OCI-M2 (cell line): ENCODE results near the gene TIGAR.

Experiments
- DNase-seq: peaks from one replicate; lab custom pipeline; 2025; ENCODE audit not compliant: unreplicated experiment; lab: John Stamatoyannopoulos, UW

TIGAR gene

DNA sequence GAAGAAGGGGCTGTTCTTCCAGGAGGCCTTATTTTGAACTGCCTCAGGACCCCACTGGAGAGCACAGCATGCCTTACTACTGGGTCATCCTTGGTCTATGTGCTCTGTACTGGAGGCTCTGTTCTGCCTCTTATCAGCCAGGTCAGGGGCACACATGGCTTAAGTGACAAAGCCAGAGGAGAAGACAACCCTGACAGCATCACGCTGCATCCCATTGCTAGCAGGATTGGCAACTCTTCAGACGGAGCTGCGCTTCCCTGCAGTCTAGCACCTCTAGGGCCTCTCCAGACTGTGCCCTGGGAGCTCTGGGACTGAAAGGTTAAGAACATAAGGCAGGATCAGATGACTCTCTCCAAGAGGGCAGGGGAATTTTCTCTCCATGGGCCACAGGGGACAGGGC is 17.3 kb upstream of the TIGAR start:
- DNase-seq = no peak

DNA sequence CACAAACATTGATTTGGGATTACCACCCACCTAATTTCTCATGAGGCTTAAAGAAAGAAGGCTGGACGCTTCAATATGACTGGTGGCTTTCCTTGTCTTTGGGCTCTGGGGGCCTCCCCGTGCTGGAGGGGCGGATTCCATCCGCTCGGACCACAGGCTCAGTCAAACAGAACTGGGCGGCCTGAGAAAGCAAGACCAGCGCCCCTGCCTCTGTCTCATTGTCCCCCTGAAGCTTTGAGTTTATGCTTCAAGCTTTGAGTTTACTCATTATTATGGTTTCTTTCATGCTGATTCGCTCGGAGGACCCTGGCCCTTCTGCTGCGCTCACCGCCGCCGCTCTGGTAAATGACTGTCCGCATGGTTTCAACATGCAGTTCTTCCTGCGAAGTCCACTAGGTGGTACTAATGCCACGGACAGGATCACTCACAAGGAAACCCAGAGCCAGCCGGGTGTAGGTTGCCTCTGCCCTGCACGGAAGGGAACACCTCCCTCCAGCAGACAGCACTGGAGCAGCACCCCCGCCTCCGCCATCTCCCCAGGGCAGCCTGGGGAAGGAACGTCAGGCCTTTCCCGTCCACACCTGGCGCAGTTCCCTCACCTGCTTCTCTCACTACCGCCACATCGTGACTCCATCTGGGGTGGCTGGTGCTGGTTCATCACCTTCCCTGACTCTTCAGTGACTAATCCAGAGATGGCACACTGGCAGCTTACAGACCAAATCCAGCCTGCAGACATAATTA is 13.2 kb upstream of the TIGAR start:
- DNase-seq = no peak

DNA sequence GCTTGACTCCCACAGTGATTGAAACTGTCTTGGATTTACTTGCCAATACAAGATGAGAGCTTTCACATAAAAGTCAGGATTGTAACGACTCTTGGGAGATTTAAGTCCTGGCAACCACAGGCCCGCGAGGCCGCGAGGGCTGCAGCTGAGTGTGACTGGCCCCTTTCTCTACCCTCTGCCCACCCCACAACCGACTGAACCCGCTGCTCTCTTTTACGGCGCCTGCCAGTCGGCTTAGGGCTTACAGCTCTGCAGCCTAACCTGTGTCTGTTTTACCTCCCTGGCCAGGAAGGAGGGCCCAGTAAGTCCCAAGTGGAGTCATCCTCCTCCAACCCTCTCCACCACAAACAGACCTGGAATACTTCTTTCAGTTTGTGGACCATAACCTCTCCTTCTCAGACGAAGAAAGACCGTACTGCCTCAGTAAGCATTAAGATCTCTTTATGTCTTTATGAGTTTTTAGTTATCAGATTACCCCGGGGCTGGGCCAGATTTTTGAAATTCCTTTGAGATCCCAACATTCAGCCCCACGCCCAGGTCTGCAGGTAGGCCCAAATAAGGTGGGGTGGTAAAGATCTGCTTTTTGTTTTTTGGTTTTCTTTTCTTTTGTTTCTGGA is 12.6 kb upstream of the TIGAR start:
- no peak for DNase-seq

DNA sequence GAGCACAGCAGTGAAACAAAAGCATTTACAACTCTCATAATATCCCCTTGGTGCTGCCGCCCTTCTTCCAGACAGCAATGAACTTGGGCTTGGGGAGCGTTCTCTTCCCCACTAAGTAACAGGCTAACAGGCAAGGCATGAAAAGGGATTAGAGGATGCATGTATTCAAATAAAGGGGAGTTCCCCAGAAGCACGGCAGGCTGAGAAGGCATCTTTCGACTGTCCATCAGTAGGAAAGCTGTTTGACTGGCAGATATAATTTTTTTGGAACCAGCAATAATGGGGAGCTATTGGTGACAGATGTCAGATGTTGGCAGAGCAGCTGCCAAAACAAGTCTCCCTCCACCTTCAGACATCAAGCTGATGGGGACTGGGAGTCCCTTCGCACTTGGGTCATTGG is 9.2 kb upstream of the TIGAR start:
- no peak for DNase-seq

DNA sequence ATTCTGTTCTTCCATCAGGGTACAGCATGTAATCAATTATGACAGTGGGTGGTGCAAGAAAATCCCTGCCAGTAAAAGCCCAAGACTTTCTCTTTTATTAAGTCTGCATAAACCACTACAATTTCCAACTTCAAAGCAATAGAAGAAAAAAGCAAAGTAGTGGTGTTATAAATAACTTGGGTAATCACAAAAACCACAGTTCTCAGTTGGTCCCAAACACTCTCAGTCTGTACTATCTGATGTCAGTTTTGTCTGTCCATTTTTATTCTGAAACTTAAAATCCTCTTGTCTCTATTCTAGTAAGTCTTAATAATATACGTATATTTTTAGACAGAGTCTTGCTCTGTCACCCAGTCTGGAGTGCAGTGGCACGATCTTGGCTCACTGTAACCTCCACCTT is 8.8 kb upstream of the TIGAR start:
- DNase-seq = no peak

DNA sequence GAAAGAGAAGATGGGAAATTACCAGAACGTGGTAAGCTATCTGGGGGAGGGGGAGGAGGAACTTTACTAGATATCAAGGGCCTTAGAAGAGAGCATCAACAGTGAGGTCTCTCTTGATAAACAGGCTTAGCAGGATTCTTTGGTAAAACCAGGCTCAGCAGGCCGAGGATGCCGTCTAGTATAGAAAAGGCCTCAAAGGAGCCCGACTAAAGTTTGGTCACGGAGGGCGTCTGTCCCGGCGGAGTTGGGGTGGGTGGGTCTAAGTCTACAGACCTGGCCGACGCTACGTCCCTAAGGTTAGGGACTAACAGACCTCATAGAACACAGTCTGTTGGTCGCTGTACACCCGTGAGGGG is 538 bp upstream of the TIGAR start:
- DNase-seq = no peak

DNA sequence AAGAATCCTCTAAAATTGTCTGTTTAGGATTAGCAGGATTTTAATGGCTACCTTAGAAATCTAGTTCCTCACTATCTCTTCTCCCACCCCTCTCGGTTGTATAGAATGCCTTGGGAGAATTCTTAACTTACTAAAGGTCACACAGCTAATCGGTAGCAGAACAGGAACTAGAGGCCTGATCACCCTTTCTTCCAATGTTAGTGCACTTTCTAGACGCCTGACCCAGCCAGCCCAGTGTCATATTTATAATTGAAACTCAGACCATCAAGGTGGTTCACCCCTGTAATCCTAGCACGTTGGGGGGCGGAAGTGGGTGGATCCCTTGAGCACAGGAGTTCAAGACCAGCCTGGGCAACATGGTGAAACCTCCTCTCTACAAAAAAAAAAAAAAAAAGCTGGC is 1.7 kb downstream of the TIGAR start:
- DNase-seq = no peak

DNA sequence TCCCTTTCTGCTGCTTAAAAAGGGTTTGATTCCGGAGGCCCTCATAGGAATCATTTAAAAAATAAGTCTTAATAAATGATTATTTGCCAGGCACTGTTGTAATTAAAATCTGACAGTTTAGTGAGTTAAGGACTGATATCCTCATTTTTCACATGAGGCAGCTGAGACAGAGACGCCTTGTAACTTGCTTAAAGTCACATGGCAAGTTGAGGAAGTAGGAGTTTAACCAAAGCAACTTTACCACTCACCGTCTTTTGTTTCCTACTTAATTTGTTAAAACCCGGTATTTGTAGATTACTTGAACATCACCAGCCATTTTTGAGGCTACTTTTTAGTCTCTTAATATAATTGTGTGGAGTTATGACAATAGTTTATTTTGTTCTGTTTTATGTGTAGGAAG is 2.4 kb downstream of the TIGAR start:
- DNase-seq = no peak

DNA sequence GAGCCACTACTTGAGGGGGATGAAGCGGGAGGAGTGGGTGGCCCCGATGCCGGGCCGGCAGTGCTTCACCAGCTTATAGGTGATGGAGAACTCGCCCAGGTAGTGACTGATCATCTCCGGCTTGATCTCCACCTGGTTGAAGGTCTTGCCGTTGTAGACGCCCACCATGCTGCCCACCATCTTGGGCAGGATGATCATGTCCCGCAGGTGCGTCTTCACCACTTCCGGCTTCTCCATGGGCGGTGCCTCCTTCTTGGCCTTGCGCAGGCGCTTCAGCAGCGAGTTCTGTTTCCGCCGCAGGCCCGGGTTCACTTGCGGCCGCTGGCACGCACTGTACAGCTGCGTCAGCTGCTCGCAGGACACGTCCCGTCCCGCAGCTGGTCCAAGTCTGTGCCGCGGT is 3.4 kb downstream of the TIGAR start:
- no peak for DNase-seq

DNA sequence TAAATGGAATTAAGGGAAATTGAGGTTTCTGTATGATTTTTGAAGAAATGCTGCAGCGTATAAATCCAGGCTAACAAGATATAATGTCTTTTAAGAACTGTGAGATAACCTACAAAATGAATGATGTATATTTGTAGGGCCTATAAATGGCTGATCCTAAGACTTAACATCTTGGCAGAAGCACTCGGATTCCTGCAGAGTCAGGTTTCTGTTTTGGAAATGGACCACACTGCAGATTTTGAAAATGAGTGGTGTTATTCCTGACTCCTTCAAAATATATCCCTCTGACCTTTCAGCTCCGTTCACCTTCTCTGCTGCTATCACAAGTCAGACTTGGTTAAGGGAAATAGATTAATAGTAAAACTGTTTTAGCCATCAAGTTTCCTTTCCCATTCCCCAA is 5.0 kb downstream of the TIGAR start:
- DNase-seq = no peak

DNA sequence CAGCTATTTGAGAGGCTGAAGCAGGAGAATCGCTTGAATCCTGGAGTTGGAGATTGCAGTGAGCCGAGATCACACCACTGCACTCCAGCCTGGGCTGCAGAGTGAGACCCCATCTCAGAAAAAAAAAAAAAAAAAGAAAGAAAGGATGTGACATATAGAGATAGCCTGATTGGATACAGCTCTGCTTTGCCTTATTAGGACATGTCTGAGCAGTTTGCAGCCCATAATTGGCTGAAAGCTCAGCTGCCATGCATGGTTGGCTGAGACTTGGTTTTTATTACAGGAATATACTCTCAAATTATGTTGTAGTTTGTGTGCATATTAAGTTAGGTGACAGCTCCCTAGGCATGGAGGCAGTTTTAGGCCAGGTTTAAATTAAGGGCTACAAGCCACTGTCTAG is 6.3 kb downstream of the TIGAR start:
- DNase-seq = no peak

DNA sequence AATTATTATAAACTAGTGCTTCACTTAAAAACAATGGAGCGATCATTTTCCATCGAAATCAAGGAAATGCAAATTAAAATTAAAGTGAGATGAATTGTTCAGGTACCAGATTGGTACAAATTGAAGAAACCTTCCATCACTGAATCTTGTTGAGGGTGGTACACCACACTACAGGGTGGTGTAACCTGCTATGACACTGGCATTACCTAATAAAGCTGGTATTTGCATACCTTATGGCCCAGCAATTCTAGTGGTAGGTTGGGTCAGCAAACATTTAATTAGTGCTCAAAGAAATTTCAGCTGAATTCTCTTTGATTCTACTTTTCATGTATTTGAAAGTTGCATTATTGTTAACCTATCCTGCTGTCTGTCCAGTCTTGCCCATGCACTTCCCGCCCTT is 9.2 kb downstream of the TIGAR start:
- no peak for DNase-seq

DNA sequence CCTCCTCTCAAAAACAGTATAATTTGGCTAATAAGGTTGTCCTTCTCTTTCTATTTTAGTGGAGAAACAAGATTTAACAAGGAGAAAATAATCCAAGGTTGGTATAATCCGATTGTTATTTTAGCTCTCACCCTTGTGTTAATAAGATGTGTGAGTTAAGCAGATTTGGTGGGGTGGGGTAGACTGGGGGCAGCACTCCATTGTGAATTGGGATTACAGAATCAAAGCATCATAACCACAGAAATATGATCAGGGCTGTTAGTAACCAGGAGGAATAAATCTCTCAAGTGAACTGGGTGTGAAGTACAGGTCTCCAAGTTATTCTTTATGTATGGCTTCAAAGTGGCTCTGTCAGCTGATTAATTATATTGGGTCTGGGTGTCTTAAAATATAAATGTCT is 10.2 kb downstream of the TIGAR start:
- DNase-seq = no peak

DNA sequence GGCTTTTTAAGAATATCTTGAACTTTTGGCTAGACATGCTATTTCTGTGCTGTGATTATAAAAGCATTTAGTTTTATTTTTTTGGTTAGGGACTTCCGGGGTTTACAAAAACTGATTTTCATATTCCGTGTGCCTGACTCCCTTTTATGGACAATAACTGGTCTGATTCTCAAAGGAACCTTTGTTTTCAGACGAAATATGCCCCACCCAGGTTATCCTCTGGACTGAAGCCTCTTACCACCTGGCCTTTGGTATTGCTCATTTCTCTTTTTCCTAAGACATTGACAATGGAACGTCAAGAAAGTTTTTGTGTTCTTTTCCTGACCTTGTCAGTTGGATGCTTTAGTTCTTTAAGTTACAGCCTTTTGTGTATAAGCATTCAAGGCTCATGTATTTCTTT is 10.8 kb downstream of the TIGAR start:
- no peak for DNase-seq

DNA sequence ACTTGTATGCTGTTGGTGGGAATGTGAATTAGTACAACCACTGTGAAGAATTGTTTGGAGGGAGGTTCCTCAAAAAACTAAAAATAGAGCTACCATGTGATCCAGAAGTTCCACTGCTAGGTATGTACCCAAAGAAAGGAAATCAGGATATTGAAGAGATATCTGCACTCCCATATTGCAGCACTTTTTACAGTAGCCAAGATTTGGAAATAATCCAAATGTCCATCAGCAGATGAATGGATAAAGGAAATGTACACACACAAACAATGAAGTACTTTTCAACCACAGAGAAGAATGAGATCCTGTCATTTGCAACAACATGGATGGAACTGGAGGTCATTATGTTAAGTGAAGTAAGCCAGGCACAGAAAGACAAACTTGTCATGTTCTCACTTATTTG is 25.9 kb downstream of the TIGAR start:
- DNase-seq = no peak

DNA sequence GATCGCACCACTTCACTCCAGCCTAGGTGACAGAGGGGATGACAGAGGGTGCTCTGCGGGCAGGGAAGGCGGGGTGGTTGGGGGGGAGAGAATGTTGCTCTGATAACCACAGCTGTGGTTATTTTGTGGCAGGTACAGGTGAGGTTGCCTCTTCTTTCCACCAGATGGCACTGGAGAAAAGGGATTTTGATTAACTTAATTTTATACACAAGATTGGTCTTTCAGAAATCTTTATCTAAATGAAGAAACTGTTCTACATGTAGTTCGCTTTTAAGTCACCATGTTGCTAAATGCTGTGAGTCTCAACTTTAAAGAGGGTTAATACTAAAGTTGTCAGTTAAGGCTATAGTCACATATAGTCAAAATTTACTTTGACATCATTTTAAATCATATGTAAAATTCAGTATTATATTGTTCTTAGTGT is 32.8 kb downstream of the TIGAR start:
- no peak for DNase-seq

DNA sequence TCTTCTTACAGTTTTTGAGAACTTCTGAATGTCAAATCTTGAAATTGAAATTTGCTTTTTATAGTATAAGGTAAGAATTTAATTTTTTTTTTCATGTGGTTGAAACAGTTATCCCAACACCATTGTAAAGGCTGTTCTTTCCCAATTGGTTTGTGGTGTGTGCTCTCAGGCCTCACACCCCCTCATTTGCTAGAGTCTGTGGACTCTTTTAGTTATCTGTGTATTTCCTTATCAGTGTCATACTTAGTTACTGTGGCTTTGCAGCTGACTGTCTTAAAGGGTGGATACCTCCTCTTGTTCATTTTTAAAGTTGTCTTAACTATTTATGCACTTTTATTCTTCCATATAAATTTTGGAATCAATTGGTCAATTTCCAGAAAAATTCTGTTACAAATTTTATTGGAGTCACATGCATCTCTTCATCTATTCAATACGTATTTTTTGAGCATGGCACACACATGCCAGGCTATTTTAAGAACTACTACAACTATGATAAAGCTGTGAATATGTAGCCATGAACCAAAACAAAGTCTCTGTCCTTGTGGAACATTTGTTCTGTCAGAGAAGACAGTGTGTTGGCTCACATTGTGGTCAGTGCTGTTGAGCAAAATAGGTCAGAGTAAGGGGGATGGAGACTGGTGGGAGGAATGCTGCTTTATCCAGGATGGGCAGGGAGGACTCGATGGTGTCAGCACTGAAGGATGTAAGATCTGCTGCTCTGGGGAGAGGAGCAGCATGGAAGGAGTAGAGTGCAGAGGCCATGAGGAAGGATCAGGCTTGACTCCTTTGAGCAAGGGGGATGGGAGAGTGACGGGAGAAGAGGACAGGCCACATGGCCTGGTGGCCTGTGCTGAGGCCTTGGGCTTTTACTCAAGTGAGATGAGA is 34.4 kb downstream of the TIGAR start:
- DNase-seq = no peak

DNA sequence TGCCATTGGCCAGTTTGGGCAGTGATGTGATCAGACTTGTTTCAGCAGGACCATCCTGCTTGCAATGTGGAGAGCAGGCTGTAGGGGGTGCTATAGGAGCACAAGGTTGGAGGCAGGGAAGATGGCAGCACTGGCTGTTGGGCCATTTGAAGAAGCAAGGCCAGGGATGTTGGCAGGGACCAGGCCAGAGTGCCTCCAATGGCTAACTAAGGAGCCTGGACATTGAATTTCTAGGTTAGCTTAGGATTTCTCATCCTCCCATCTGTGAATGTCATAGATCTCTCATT is 35.0 kb downstream of the TIGAR start:
- no peak for DNase-seq

DNA sequence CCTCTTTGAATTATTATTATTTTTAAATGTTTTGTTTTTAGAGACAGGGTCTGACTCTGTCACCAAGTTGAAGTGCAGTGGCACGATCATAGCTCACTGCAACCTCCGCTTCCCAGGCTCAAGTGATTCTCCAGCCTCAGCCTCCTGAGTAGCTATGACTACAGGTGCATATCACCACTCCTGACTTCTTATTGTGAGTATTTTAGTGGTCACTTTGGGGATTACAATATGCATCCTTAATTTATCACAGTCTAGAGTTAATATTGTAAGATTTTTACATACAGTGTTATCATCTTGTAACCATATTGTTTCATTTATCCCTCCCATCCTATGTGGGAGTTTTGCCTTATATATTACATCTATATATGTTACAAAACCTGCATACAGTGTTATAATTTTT is 45.1 kb downstream of the TIGAR start:
- DNase-seq = no peak

DNA sequence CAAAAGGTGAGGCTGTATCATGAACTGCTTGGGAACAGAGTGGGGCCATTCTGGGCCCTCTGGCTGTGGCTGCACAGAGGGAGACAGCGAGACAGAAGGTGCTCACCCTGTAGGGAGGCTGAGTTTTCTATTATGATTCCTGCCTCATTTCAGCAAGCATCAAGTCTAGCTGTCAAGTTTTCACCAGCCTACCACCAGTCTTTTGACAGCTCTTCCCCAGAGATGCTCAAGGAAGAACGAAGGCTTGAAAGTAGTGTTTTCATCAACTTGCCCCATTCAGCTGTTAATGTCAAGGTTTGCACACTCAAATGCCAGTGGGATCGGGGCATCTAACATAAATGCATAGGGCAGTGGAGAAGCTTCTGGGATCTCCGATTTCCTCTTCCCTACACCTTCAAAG is 48.5 kb downstream of the TIGAR start:
- no peak for DNase-seq

DNA sequence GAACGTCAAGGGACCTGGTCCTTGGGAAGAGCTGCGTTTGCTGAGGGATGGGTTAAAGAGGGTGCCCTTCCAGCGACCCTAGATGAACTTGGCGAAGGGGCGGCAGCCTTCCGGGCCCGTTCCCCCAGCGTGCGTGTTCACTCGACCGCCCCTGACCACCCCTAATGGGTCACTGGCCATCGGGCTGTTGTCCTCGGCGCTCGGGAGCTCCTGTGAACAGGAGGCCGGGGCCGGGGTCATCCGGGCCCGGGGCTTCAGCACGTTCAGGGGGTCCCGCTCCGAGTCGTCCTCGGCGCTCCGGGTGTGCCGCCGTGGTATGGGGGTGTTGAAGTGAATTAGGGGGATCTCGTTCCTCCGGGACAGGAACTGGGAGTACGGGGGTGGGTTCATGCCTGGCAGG is 49.3 kb downstream of the TIGAR start:
- DNase-seq = no peak

DNA sequence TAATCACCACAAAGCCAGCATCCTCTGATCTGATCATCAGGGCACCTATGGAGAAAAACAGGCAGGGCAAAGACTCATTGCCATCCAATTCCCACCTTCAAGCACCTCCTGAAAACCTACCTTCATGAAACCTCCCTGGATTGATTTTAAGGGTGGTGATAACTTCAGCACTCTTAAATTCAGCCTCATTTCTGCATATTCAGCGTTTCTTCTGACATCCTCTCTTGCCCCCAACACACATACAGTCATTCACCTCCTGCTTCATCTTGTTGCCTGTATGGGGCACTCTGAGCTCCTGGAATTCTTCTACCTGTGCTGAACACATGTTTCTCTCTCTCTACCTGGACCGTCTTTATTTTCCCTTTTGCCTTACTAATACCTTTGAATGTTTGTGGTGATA is 51.6 kb downstream of the TIGAR start:
- no peak for DNase-seq
